GM12872 (cell line): ENCODE results near the gene SLC7A4.

ENCODE experiments used
- TF ChIP-seq, protein P1 (sequence below): IDR thresholded peaks from 3 replicates; pipeline ENCODE4 v1.5.1; 2011; ENCODE audit warnings: low read depth, mild to moderate bottlenecking, low read length, moderate library complexity; ENCODE audit not compliant: insufficient read depth

Gene SLC7A4

DNA sequence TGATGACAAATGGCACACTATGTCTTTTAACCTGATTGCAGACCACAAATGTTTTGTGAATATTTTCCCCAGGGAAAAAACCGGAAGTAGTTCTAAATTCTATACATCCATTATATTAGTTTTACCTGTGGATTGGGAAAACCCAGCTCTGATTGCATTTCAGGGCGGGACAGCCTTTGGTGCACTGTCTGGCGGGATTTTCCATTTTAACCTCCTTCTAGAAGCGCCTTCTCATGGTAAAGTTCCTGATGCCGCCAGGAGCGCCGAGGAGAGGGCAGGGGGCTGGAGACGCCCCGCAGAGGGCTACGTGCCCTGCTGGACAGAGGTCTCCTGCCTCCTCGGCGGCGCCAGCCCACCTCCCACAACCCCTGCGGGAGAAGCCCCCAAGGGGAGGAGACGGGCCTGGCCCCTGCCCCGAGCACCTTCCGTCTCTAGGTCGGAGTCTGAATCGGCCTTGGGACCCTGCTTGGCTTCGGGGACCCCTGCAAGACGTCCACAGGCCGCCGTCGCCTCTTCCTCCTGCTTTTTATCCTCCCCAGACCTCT, 18.6 kb downstream of the SLC7A4 start:
- TF ChIP-seq, protein P1, sequence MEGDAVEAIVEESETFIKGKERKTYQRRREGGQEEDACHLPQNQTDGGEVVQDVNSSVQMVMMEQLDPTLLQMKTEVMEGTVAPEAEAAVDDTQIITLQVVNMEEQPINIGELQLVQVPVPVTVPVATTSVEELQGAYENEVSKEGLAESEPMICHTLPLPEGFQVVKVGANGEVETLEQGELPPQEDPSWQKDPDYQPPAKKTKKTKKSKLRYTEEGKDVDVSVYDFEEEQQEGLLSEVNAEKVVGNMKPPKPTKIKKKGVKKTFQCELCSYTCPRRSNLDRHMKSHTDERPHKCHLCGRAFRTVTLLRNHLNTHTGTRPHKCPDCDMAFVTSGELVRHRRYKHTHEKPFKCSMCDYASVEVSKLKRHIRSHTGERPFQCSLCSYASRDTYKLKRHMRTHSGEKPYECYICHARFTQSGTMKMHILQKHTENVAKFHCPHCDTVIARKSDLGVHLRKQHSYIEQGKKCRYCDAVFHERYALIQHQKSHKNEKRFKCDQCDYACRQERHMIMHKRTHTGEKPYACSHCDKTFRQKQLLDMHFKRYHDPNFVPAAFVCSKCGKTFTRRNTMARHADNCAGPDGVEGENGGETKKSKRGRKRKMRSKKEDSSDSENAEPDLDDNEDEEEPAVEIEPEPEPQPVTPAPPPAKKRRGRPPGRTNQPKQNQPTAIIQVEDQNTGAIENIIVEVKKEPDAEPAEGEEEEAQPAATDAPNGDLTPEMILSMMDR: no peak

DNA sequence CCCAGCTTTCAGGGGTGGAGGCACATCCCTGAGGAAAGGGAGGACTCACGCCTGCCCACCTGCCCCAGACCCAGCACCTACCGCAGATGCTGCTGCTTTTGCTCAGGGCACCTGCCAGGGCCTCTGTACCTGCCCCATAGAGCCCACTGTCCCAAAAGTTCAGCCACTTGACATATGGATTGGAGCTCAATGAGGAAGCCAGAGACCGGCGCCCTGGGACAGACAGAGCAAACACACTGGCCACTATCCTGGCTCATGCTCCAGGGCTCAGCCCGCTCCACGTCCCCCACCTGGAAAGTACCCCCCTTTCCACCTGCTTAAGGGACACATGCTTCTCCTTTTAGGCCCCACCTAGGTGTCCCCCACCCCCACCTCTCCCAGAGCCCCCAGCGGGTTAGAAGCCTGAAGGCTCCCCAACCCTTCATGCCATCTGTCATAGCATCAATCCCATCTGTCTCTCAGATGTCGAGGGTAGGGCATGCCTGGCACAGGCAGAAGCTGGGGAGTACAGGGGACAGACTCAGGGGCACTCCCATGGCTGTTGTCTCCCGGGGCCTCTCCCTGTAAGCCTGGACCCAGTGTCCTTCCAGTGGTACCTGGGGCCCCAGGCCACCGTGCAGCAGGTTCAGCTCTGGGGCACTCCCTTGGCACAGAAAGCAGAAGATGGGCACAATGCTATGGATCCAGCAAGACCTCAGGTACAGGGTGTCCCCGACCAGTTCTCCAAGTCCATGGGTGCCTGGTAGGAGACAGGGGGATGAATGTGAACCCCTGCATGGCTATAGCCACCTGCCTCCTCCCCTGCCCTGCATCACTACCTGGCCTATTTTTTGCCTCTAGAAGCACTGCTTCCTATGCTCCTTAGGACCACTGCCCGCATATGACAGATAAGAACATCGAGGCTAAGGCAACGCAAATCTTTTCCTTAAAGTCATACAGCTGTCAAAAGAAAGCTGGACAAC, 19.6 kb downstream of the SLC7A4 start:
- TF ChIP-seq, protein P1: no peak

DNA sequence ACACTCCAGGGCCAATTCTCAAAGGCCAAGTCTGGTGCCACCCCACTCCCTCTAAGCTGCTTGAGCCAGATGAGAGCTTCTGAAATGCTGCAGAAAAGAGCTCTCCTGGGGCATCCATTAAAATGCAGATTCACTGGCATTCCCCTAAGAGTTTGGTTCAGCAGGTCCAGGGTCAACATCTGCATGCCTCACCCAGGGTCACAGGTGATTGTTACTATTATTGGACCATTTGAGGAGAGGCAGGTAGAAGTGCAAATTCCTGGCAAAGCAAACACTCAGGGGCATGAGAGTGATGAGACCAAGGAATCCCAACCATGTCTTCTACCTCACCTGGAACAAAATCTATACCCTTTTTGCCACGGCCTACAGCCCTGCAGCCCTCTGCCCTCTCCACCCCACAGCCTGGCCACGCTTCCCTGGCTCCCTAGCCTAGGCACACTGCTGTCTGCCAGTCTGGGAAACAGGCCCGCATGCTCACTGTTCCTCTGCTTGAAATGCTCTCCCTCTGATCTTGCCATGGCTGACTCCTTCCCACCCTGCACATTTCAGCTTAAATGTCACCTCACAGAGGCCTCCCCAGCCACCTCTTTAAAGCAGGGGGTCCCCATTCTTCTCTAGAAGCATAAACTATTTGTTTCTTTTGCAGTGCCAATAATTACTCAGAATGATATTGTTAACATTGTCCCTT, 21.8 kb downstream of the SLC7A4 start:
- TF ChIP-seq, protein P1: no peak

DNA sequence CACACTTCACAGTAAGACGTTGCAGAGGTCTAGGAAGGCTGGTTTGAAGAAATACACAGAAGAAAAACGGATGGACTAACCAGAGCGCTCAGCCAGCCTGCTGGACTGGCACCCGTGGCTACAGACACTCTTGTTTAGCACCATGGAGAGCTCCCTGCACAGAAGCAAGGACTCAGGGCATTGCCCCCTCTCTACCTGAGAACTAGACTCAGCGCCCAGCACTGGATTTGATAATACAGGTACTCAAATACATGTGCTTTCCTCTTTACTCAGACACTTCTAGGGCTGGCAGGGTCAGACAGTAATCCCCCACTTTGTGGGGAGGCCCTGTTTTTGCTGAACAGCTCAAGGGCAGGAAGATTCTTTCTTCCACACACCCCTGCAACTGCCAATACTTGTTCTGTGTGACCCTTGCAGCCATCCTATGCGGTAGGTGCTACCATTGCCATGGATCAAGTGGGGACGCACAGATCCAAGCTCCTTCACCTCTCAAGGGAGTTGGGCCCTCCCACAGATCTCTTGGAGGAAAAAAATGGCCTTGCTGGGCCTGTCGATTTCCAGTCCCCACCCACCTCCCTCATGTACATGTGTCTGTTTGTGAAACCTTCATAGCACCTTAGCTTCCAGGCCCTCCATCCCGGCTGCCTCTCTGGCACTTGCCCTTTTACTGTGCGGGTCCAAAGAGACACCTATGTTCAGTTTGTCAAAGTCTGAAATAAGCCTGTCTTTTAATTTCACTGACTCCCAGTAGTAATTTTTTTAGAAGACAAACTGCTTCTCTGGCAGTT, 22.5 kb downstream of the SLC7A4 start:
- TF ChIP-seq, protein P1: no peak

DNA sequence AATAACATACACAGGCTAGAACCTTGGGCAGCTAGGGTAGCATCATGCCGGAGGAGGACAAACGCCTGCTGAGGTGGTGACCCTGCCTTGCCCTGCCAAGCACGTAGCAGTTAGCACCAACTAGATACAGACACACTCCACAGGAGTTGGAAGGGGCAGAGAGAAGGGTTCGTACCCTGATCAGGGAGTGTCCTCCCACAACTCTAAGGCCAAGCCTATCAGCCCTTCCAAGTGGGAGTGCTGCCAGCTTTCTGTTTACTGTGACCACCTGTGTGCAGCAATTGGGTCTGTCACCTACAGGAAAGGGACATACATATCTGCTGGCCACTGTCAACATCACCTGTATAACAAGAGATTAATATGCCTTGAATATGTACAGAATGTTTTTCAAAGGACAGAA, 28.6 kb downstream of the SLC7A4 start:
- TF ChIP-seq, protein P1: no peak

DNA sequence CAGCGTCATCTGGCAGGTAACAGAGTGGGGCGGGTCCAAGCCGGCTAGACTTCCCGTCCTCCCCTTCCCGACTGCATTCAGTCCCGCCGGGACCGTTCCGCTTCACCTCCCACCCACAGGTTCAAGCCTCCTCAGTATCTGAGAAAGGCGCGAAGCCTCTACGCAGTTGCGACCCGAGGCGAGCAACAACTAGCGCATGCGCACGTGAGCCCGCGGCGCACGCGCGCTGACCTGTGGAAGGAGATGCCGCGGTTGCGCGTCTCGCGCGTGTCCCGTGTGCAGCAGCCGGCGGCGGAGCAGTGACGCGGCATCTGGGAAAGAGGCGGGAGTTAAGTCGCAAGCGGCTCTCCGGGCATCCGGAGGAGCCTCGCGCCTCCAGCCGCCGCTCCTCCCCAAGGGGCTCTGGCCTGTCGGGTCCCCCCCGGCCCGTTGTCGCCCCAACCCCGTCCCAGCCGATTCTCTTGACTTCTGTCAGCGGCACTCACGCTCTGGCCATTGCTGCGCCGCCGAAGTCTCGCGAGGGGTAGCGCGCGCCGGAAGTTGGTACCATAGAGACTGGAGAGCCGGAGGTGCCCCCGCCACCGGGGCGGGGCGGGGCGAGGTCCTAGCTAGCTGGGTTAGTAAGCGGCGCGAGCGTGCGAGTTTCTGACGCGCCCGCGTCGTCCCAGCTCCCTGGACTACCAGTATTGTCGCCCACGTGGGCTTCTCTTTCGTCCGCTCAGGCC, 30.6 kb downstream of the SLC7A4 start, which contains the start of gene THAP7:
THAP7 (minus strand) TSS at position 518 of the 725 bp plus-strand sequence; CDS start at position 311, 207 bp downstream.
- TF ChIP-seq, protein P1: no peak
